AG20443 (cell line): ENCODE measurements around the gene ZMYM4.
A peak's percentile ranks its signal among the peaks of the same experiment; 100 is the strongest.

Experiments
- DNase-seq: peaks from one replicate; pipeline ENCODE4 v3.0.0; 2012; ENCODE audit warnings: low spot score, mixed read lengths

ZMYM4 gene

DNA sequence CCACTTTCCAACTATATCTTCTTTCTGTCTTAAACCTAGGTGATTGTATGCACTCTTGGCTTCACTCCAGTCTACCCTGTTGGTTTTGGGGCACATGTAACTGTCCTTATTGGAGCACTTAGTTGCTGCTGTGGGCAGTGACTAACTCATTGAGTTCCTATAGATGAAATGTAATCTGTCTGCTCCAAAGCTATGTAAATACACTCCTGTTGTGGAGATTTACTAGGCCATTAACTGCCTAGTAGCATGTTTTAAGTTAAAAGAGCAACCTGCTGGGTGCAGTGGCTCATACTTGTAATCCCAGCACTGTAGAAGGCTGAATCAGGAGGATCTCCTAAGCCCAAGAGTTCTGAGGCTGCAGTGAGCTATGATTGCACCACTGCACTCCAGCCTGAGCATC is 137.6 kb downstream of the ZMYM4 start:
- DNase-seq, result no peak

- no peak for DNase-seq
These were observed 139.2 kb downstream of the ZMYM4 start for GRCh38 chr1:35407743-35408142.

DNA sequence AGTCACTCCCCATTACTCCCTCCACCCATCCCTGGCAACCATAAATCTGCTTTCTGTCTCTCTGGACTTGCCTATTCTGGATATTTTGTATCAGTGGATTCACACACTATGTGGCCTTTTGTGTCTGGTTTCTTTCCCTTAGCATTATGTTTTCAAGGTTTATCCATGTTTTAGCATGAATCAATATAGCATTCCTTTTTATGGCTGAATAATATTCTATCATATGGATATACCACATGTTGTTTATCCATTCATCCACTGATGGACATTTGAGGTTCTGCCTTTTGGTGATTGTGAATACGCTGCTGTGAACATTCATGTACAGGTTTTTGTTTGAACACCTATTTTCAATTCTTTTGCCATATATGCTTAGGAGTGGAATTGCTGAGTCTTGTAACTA is 140.4 kb downstream of the ZMYM4 start:
- no peak for DNase-seq

GRCh38 chr1:35426097-35426586 is 157.6 kb downstream of the ZMYM4 start:
- DNase-seq, result no peak

DNA sequence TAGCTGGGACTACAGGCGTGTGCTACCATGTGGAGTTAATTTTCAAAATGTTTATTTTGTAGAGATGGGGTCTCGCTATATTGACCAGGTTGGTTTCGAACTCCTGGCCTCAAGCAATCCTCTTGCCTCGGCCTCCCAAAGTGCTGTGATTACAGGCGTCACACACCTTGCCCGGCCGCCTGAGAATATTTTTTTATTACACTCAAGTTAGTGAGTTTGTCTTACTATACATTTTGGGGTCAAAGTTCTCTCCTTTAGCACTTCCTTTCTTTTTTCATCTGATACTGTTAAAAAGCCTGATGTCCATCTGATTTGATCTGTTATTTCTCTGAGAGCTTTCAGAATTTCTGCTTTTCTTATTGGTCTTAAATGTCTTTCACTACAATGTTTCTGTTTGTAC is 159.9 kb downstream of the ZMYM4 start:
- DNase-seq, result no peak

DNA sequence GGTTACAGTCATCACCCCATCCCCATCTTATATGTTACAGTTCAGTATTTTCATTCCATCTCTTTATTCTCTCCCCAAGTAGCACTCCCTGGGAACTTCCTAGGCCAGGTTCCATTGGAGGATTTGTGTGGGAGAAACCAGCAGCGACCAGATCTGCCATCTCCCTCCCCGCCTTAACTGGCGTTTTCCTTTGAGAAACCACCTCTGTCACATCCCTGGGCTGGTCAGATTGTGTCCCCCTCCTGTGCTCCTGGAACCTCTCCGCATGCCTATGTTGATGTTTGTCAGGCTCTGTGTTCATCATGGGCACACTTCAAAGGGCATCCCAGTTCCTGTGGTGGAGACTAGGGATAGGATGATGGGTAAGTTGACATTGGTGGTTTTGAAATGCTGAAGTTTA is 162.3 kb downstream of the ZMYM4 start:
- no peak for DNase-seq

- no peak for DNase-seq
These were observed 162.7 kb downstream of the ZMYM4 start for GRCh38 chr1:35431173-35431599.

- no peak for DNase-seq
These were observed 163.7 kb downstream of the ZMYM4 start for GRCh38 chr1:35432231-35432630.

GRCh38 chr1:35433714-35434113 is 165.2 kb downstream of the ZMYM4 start:
- no peak for DNase-seq

DNA sequence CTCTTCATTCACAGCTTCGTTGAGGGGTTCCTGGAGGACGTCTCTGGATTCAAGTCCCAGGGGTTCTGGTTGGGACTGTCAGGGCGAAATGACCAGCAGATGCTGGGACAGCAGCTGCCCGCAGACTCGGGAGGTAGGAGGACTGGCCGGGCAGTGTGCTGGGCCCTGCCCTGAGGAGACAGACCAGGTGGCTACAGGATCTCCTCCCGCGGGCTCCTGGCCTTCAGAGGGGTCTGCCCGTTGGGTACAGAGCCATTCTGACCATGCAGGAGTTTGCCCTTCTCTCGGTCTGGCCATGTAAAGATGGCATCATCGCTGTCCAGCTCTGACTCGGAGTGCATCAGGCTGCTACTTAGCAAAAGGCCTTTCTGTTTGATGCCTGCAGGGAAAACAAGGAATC is 166.2 kb downstream of the ZMYM4 start:
- no peak for DNase-seq

GRCh38 chr1:35436078-35436477 is 167.6 kb downstream of the ZMYM4 start:
- no peak for DNase-seq

DNA sequence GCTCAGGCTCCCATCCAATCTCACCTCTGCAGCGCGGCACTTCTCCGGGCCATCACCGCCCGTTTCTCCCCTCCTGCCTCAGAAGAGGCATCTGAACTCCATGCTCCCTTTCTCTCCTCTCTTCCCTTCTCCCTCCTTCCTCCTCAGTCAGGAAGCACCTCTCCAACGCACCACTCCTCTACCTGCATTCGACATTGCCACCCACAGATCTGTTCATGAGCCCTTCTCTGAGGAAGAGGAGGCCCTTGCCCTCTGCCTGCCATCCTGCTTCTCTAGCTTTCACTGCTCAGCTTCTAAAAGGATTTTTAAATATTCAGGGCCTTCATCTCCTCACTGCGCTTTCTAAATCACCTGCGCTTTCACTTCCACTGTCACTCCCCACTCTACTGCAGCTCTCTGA is 168.7 kb downstream of the ZMYM4 start:
- no peak for DNase-seq

- DNase-seq, result no peak
These were observed 171.1 kb downstream of the ZMYM4 start for GRCh38 chr1:35439626-35440025.

DNA sequence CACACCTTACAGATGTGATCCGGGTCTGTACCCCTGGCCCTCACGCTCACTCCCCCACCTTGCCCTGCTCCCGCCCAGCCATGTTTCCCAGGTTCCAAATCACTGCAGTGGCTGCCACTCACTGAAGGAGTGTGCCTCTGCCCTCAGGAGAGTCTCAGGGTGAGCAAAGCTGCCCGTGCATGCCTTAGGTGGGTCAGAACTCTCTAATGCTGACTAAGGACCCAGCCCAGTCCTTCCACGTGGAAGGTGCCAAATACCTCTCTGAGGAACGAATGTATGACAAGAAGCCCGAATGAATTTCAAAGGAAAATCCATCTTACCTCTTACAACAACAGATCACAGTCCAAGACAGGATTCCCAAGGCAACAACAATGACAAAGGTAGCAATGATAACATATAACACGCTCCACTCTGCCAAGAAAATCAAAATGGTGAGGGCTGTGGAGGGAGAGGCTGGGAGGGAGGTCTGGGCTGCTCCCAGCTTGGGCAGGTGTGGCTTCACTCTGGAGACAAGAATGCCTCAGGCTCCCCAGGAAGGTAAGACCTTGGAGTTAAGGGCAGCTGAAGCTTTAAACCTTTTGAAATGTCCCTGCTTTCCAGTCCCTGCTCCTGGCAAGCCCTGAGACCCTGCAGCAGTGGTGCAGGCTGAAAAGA is 173.5 kb downstream of the ZMYM4 start:
- DNase-seq, result no peak

GRCh38 chr1:35442734-35443133 is 174.2 kb downstream of the ZMYM4 start:
- DNase-seq, result no peak

DNA sequence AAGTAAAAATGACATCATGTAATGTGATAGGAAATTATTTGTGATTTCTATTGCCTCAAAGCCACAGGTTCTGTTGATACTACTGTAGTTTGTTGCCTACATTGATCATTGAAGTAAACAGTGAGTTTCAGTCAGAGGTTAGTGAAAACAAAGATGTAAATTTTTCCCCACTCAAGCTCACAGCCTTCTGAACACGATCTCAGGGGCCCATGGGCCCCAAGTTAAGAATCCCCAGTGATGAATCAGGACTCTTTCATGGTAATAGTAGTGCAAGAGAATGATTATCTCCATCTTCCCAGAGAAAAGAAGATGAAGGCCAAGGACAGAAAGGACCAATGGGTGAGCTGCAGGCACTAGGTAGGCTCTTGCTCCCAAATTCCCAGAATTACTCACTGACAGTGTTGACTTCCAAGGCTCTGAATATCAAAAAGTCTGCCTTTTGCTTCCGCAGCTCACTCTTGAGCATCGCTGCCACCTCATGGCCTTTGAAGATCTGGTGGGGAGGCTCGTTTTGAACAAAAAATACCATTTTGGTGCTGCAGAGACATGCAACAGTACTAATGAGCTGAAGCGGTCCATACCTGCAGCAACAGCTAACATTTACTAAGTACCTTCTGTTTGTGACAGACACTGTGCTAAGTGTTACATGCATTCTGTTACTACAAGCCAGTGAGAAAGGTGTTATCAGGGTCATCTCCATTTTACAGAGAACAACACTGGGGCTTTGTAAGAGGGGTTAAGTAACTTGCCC is 175.4 kb downstream of the ZMYM4 start:
- no peak for DNase-seq

DNA sequence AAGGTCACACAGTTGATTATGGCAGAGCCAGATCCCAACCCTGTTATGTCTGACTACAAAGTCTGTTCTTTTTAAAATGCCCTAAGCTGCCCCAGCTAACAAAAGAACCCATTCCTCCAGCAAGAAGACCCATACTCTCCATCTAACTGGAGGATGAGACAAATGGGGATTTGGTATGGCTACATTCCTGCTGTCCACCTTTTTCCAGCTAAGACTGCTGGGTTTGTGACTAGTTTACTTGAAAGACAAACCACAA is 175.9 kb downstream of the ZMYM4 start:
- no peak for DNase-seq

DNA sequence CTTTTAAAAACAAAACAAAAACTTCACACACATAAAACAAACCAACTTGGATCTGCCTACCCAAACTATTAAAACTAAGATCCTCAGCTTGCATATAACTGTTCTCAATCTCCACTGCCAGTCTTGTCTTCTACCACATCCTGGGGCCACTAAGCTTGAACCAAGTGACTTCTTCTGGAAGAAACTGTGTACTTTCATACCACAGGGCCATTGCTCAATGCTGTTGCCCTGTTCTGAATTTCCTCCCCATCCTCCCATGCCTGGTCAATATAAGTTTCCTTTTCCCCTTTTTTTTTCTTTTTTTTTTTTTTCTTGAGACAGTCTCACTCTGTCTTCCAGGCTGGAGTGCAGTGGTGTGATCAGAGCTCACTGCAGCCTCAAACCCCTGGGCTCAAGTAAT is 178.8 kb downstream of the ZMYM4 start:
- no peak for DNase-seq

DNA sequence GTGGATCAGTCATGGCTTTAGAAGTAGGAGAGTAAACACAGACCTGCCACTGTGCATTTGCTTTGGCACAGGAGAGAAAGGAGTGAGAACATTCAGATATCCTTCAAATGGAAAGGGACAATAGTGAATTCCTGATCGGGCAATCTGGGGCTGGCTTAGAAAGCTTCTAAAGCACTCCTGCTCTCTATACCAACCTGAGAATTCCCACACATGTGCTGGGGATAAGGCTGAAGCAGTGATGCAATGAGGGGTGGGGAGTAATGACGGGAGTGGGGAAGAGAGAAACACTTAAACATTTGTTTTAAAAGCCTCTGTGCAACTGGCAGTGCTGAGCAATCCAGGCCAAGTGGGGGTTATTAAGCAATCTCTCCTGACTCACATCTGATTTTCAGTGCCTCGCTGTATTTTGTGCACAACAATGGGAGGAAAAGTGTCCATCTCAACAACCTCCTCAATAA is 179.9 kb downstream of the ZMYM4 start:
- peak; percentile 93 for DNase-seq

DNA sequence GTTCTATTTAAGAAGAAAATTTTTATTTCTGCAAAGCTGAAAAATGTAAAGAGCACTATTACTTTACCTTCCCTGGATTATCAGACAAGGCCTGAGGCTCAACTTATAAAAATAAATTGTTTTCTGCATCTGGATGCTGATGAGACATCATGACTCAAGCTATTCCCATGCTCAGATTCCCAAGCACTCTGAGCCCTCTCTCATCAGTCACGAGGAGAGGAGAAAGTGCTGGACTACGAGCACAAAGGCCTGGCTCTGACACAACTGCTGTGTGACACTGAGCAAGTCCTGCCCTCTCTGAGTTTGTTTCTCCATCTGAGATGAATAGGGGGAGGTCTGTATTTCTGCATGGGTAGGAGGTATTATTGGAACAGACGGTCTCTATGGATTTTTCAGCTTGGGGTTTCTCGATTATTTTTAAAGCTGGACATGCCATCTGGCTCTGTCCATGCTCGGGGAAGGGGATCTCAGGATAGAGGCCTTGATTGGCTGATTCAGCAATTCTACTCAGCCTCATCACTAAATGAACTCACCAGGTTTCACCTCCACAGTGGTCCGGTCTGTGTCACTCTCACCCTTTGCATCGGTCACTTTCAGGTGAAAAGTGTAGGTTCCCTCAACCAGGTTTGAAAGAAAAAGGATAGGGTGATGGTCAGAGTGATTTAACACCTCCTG is 181.0 kb downstream of the ZMYM4 start:
- peak; percentile 88 for DNase-seq

- DNase-seq, result peak; percentile 78
These were observed 182.6 kb downstream of the ZMYM4 start for GRCh38 chr1:35451125-35451528.

GRCh38 chr1:35452106-35452774 is 183.7 kb downstream of the ZMYM4 start:
- DNase-seq, result peak; percentile 32

DNA sequence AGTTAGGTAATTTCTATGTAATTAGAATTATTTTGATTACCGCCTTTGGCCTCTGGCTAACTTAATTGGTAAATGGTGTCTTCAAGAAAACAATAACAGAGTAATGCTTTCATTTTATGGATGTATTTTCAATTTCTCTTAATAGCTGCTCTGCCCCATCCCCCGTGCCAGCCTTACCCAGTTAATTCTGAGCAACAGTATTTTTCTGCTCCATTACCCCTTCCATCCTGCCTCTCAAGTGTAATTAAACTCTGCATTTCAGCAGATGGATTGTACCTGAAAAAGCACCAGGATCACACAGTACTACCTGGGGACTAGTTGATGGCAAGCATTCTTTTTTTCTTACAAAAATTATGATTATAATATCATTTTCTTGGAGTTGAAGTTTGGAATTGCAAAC is 184.5 kb downstream of the ZMYM4 start:
- DNase-seq, result no peak
